ENCODE results near the gene EEFSEC.

DNA sequence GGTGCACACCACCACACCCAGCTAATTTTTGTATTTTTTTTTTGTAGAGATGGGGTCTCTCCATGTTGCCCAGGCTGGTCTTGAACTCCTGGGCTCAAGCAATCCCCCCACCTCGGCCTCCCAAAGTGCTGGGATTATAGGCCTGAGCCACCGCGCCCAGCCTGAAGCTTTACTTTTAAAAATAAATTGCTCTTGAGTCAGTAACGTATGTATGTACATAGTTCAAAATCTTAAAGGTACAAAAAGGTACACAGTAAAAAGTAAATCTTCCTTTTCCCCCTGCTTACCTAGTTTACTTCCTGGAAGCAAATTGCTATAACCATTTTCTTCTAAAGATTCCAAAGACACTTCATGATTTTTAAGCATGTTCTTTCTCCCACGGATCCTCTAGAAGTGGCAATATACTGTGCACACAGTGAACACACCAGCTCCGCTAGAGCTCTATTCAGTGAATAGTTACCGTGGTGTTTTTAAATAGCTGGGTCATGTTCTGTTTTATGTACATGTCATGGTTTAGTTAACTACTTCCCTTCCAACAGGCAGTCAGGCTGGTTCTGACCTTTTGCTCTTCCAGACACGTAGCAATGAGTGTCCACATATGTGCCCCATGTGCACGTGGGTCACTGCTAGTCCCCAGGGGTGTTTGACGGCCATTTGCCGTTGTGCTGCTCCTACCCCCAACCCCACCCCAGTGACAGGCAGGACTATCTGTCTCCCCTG lies 82.1 kb downstream of the EEFSEC start:
- TF ChIP-seq, protein P1, sequence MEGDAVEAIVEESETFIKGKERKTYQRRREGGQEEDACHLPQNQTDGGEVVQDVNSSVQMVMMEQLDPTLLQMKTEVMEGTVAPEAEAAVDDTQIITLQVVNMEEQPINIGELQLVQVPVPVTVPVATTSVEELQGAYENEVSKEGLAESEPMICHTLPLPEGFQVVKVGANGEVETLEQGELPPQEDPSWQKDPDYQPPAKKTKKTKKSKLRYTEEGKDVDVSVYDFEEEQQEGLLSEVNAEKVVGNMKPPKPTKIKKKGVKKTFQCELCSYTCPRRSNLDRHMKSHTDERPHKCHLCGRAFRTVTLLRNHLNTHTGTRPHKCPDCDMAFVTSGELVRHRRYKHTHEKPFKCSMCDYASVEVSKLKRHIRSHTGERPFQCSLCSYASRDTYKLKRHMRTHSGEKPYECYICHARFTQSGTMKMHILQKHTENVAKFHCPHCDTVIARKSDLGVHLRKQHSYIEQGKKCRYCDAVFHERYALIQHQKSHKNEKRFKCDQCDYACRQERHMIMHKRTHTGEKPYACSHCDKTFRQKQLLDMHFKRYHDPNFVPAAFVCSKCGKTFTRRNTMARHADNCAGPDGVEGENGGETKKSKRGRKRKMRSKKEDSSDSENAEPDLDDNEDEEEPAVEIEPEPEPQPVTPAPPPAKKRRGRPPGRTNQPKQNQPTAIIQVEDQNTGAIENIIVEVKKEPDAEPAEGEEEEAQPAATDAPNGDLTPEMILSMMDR (IDR thresholded peaks at IDR 0.05), result no peak
- no peak for TF ChIP-seq POLR2A (IDR thresholded peaks at IDR 0.05)

Measured in adrenal gland (tissue), 5 donors.